Muscle layer of duodenum (tissue), 2 donors: Measurements from ENCODE around the gene TSPAN9.

Experiments
- H3K27ac ChIP-seq: one replicate; pipeline ENCODE4 v1.7.0; 2013; ENCODE audit warnings: mild to moderate bottlenecking, low read length
- H3K27me3 ChIP-seq: one replicate; pipeline ENCODE4 v1.7.0; 2013; ENCODE audit warnings: low read depth, mild to moderate bottlenecking, control low read depth, low read length
- H3K36me3 ChIP-seq, 2 donors: one replicate each; pipeline ENCODE4 v1.7.0; 2013; ENCODE audit warnings: low read length in 2 of 2, control low read depth in 1 of 2, mild to moderate bottlenecking in 1 of 2; ENCODE audit not compliant: insufficient read depth in 2 of 2, control insufficient read depth in 1 of 2
- H3K4me1 ChIP-seq, 2 donors: one replicate each; pipeline ENCODE4 v1.7.0; 2013; ENCODE audit warnings: low read length in 2 of 2, mild to moderate bottlenecking in 2 of 2, control low read depth in 1 of 2, moderate library complexity in 1 of 2; ENCODE audit not compliant: insufficient read depth in 2 of 2, control insufficient read depth in 1 of 2
- H3K4me3 ChIP-seq, 2 donors: one replicate each; pipeline ENCODE4 v1.7.0; 2013; ENCODE audit warnings: low read length in 2 of 2, low read depth in 1 of 2, mild to moderate bottlenecking in 1 of 2
- H3K9me3 ChIP-seq, 2 donors: one replicate each; pipeline ENCODE4 v1.7.0; 2013; ENCODE audit warnings: low read length in 2 of 2, control low read depth in 1 of 2, mild to moderate bottlenecking in 1 of 2; ENCODE audit not compliant: control insufficient read depth in 1 of 2
- donor health status: healthy.

The TSPAN9 gene

DNA sequence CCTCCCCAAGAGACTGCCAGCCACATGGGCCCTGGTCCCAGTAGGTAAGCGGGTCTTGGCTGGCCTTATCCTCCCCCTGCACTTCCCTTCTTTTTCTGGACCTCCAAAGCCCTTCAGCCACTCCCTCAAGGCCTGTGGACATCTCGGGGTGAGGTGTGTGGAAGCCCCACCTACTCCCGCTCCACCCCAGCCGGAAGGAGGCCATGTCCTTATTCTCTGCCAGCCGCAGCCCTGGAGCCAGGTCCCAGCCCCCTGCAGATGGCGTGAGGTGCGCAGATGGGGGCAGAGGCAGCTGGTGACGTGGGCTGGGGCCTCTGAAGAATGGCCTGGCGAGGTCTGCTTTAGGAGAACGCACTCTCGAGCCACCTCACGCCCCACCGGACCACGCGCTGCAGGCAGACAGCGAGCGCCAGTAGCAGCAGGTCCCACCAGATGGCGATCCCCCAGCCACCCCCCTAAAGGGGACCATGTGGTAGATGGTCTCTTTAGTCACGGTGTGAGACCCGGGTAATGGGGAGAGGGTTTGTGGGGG is 167.1 kb downstream of the TSPAN9 start:
- Histone ChIP-seq H3K4me3 (no peak overlapping the region), H3K27ac (no peak overlapping the region), H3K27me3 (no peaks in the 10 kb centered on the region), H3K4me1 (no peaks in the 10 kb centered on the region), H3K36me3 (no peaks in the 10 kb centered on the region), H3K9me3 (no peaks in the 10 kb centered on the region)

DNA sequence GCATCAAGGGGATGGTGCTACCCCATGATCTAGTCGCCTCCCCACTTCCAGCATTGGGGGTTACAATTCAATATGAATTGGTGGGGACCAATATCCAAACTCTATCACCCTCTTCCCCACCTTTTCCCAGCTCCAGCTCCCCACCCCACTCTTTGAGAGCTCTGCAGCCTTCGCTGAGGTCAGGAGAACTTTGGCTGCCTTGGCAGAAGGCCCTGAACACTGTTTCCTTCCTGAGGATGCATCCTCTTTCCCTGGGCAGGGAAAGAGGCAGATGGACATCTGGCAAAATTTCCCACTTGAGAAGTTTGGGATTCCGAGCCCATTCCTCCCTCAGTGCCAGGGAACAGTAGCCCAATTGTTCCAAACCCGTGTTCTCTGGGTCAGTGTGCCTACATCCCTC is 169.1 kb downstream of the TSPAN9 start:
- no peaks in the 10 kb centered on the region for H3K27me3 ChIP-seq
- H3K27ac ChIP-seq: no peak overlapping the region
- no peaks in the 10 kb centered on the region for H3K9me3 ChIP-seq
- no peaks in the 10 kb centered on the region for H3K36me3 ChIP-seq
- H3K4me1 ChIP-seq: no peaks in the 10 kb centered on the region
- H3K4me3 ChIP-seq: no peak overlapping the region

DNA sequence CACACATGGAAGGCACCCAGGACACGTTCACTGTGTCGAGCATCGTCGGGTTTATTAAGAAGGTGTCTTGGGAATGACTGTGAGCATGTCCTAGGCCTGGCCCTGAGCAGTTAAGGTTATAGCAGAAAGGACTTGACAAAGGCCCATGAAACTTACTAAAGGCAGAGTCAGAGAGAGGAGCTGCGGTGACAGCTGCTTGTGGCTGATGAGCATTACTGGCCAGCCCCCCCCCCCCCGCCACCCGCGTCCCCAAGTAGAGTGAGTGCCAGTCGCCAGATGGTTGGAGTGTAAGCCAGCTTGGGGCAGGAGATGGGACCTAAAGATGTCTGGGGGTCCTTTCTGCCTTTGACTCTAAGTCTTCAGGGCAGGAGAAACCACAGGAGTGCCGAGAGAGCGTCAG is 169.9 kb downstream of the TSPAN9 start:
- no peak overlapping the region for H3K27ac ChIP-seq

DNA sequence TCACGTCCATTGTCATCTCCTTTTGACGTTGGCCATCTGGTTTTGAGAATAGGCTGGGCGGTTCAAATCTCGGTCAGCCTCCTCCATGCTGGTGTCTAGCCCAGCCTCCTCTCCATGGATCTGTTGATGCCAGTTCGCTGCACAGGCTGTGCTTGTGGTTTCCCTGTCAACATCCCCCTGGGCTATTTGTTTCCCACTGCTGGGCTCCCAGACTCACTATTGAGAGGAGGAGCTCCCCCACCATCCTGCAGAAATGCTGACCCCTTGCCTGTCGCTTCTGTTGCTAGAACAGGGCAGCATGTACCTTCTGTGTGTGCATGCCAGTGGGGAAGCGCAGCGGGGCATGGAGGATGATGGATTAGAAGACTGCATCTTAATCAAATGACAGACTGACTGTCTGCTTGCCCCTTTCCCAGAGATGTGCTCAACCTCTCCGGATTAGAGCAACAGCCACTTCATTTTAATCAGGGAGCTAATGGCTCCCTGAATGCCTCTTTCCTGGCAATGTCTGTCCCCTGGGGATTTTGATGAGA is 170.5 kb downstream of the TSPAN9 start:
- Histone ChIP-seq H3K4me1 (peaks cover 0 to 13% of the 10 kb centered on the region in 2 donors), H3K27me3 (no peaks in the 10 kb centered on the region), H3K4me3 (no peak overlapping the region), H3K36me3 (no peaks in the 10 kb centered on the region), H3K27ac (no peak overlapping the region), H3K9me3 (no peaks in the 10 kb centered on the region)

More for the DNA sequence above, 169.9 kb downstream of the TSPAN9 start:
- Histone ChIP-seq H3K4me3 (no peak overlapping the region), H3K4me1 (peaks cover 0 to 7% of the 10 kb centered on the region in 2 donors), H3K9me3 (no peaks in the 10 kb centered on the region), H3K27me3 (no peaks in the 10 kb centered on the region), H3K36me3 (no peaks in the 10 kb centered on the region)

DNA sequence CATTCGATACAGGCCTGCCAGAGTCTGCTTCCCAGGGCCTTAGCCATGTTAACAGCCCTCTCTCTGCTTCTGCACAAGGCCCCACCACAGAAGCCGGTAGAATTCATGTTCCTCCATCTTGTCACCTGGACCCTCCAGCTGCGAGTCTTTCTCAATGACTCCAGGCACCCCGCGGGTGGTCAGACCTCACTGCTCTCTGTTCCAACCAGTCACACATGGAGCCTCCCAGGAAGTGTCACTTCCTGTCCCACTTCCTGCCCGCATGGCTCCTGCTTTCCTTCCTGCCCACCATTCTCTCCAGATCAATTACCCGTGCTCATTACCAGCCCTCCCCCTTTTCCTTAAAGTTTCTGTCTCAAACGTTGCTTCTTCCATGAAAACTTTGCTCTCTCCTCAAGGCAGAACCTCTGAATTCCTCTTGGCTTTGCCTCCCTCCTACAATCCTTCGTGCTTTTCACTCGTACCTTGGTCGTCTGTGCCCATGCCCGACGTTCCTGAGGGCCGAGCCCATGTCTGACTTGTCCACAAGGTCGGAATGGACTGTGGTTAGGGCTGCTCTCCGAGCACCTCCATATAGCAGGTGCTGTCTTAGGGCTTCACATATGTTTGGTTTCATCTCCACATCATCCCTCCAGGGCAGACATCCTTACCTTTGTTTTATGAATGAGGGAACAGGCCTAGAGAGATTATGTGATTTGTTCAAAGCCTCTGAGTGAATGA is 172.1 kb downstream of the TSPAN9 start:
- peaks cover 0 to 29% of the 10 kb centered on the region in 2 donors for H3K4me1 ChIP-seq
- H3K9me3 ChIP-seq: no peaks in the 10 kb centered on the region
- H3K4me3 ChIP-seq: no peak overlapping the region
- H3K27me3 ChIP-seq: no peaks in the 10 kb centered on the region
- no peak overlapping the region for H3K27ac ChIP-seq
- H3K36me3 ChIP-seq: no peaks in the 10 kb centered on the region

DNA sequence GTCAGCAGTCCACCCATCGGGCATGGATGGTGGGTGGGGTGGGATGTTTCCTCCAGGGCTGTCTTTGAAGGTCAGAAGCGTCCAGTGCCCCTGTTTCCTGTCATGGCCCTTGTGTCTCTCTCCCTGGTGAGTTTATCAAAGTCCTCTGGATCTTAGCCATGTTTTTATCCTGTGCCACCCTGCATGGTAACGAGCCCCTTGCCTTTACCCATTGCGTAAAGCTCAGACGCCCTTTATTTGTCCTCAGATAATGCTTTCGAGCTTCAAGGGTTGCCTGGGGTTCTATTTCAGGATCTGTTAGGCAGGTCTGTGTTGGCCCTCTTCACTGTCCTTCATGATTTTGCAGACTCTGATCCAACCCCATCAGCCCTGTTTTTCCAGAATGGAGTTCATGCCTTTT is 172.9 kb downstream of the TSPAN9 start:
- no peaks in the 10 kb centered on the region for H3K9me3 ChIP-seq
- no peak overlapping the region for H3K27ac ChIP-seq
- no peaks in the 10 kb centered on the region for H3K36me3 ChIP-seq
- peaks cover 0 to 34% of the 10 kb centered on the region in 2 donors for H3K4me1 ChIP-seq
- no peak overlapping the region for H3K4me3 ChIP-seq
- H3K27me3 ChIP-seq: no peaks in the 10 kb centered on the region

DNA sequence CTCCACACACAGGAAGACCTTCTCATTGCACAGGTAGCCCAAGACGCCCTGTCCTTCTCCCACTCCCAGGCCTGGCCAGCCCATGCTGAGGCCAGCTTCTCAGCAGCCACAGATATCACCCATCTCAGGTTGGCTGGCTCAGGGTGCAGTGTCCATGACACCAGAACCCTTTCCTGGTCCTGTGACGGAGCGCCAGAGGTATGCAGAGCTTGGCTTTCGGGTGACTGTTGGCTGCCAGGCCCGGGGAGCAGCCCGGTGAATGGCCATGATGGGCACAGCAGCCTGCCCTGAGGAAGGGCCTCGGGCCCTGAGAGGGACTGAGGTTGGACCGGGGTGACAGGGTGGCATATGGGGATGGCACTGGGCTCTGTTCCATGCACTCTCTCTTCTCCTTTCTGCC is 173.4 kb downstream of the TSPAN9 start:
- no peaks in the 10 kb centered on the region for H3K9me3 ChIP-seq
- H3K4me1 ChIP-seq: peaks cover 0 to 35% of the 10 kb centered on the region in 2 donors
- no peaks in the 10 kb centered on the region for H3K36me3 ChIP-seq
- no peaks in the 10 kb centered on the region for H3K27me3 ChIP-seq
- H3K27ac ChIP-seq: no peak overlapping the region
- no peak overlapping the region for H3K4me3 ChIP-seq

DNA sequence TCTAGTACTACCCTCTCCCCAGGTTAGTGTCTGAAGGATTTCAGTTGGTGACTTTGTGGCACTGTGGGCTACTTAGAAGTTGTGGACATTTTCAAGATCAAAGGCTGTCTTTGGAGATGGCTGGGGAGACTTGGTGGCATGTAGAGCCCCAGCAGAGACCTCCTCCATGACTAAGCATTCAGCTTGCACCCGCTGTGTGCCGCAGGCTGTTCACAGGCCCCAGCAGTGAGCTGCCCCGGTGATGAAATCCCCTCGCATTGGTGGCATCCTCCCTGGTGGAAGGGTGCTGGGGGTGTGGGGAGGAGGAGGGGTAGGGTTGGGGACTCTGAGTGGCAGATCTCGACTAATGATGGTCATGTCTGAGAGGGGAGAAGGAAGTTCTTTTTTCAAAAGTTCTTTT is 173.9 kb downstream of the TSPAN9 start:
- peaks cover 0 to 35% of the 10 kb centered on the region in 2 donors for H3K4me1 ChIP-seq
- no peaks in the 10 kb centered on the region for H3K36me3 ChIP-seq
- no peak overlapping the region for H3K4me3 ChIP-seq
- no peaks in the 10 kb centered on the region for H3K9me3 ChIP-seq
- H3K27ac ChIP-seq: no peak overlapping the region
- H3K27me3 ChIP-seq: no peaks in the 10 kb centered on the region

DNA sequence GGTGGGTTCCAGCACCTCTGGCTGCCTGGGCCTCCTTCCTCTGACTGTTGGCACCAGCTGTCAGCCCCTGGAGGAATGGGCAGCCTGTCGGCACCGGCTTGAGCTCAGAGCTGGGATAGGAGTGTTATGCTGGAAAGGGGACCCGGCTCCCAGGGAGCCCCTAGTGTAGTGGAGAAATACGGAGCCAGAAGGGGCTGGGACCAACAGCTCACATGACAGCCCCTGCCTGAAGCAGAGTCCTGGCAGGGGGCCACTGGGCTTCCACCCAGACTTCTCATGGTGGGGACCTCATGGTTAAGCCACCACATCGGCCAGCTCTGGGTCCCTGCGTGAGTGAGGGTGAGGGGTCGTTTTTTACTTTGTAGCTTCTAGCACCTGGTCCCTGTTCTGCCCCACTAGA is 174.5 kb downstream of the TSPAN9 start:
- Histone ChIP-seq H3K4me1 (peaks cover 0 to 35% of the 10 kb centered on the region in 2 donors), H3K27me3 (no peaks in the 10 kb centered on the region), H3K4me3 (peak overlapping the region in 1 of 2 donors; percentile 8), H3K27ac (peak overlapping the region; percentile 53), H3K9me3 (no peaks in the 10 kb centered on the region), H3K36me3 (no peaks in the 10 kb centered on the region)

DNA sequence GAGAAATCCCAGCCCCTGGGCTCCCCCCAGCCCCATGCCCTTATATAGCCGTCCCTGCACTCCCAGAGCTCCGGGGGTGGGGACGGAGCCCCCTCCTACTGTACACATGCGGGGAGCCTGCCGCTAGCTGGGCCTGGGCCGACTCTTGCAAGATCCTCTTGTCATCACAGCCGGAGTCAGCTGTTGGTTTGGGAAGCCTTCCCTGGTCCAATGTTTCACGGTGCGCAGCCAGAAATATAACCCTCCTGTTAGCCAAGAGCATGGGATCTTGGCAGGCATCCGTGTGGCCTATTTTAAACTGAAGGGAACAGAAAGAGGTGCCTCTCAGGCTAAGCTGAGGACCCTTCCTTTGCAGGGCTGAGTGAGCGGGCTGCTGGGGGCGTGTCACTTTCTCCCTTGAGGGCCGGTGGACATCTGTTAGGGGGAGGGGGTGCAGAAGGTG is 175.3 kb downstream of the TSPAN9 start:
- Histone ChIP-seq H3K4me1 (peaks cover 0 to 35% of the 10 kb centered on the region in 2 donors), H3K27me3 (no peaks in the 10 kb centered on the region), H3K9me3 (no peaks in the 10 kb centered on the region), H3K27ac (no peak overlapping the region), H3K4me3 (peak overlapping the region in 1 of 2 donors; percentile 8), H3K36me3 (no peaks in the 10 kb centered on the region)

DNA sequence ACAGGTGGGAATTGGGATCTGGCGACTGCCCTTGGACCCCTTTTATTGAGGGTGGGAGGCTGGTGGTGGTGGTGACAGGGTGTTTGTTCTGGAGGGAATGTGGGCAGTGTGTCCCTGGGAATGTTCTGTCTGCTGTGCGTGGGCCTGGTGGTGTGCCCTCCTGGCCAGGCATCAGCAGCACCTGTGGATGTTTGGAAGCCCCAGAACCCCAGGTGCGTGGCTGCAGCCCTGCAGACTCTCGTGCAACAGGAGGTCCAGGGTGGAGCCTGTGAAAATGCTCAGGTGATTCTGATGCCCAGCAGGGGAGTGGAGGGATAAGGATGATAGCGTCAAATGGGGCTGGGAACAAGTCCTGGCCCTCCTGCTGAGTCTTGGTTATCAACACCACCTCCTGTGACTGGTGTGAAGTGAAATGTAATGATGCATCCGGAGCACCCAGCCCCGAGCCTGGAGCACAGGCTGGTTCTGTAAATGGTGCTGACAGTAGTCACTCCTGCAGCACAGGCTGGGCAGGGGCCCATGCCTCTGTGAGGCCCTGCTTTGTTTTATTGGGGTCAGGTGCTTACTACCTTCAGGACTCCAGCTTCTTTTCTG is 176.6 kb downstream of the TSPAN9 start:
- peaks cover 0 to 35% of the 10 kb centered on the region in 2 donors for H3K4me1 ChIP-seq
- H3K4me3 ChIP-seq: no peak overlapping the region
- H3K27ac ChIP-seq: no peak overlapping the region

More for the DNA sequence above, 176.6 kb downstream of the TSPAN9 start:
- Histone ChIP-seq H3K9me3 (no peaks in the 10 kb centered on the region), H3K27me3 (no peaks in the 10 kb centered on the region), H3K36me3 (no peaks in the 10 kb centered on the region)
